K562 (cell line): ENCODE data around the gene RASSF7. TPM values are rescaled to one million over a fixed set of nuclear protein-coding genes. Genes with fewer than 3 reads are reported as not detected.
"Not testable (repeated sequence)": the region's sequence is repeated elsewhere in the genome, so short reads cannot be mapped to it uniquely, and the experiment has no call there.

ENCODE experiments used
- CTBP1 ChIP-seq: fragments of 450-650 bp; IDR thresholded peaks from 2 replicates; pipeline ENCODE4 v1.6.1; 2016; ENCODE audit warnings: borderline replicate concordance
- HDGF ChIP-seq: fragments of 450-650 bp; IDR thresholded peaks from 2 replicates; pipeline ENCODE4 v1.6.1; 2016
- MAFF ChIP-seq: IDR thresholded peaks from 2 replicates; pipeline ENCODE4 v1.6.1; 2012; ENCODE audit warnings: low read length, improper control_type of control experiment
- RAD51 ChIP-seq: fragments of 450-650 bp; IDR thresholded peaks from 2 replicates; pipeline ENCODE4 v1.7.1; 2016; ENCODE audit warnings: low read depth, mild to moderate bottlenecking, borderline replicate concordance
- SMARCE1 ChIP-seq: fragments of 450-650 bp; IDR thresholded peaks from 2 replicates; pipeline ENCODE4 v1.7.1; 2016; ENCODE audit warnings: mild to moderate bottlenecking
- TOE1 ChIP-seq, 2 experiments: fragments of 450-650 bp in 1 of 2; sonication (generic) in 1 of 2; formaldehyde crosslinking in 1 of 2; IDR thresholded peaks; 2 replicates each; pipeline versions ENCODE4 v1.7.1 to v1.8.0; 2016 to 2022; ENCODE audit warnings: borderline replicate concordance in 2 of 2, mild to moderate bottlenecking in 2 of 2, antibody characterized with exemption in 1 of 2, inconsistent platforms in 1 of 2, low read depth in 1 of 2, missing genetic modification reagents in 1 of 2, moderate library complexity in 1 of 2
- polyA plus RNA-seq, 8 experiments: library from polyadenylated mRNA; depleted of rRNA in 4 of 8; stranded (reverse) in 5 of 8; unstranded in 3 of 8; fragments of >200 nt; fragmentation: Nextera tagmentation in 2 of 8; fragmentation: Illumina TruSeq in 1 of 8; extraction: Ambion mirVana in 2 of 8; extraction: Trizol in 1 of 8; gene quantifications; 2 replicates each; pipeline versions ENCODE4 v1.2.1 to v1.2.3, GENCODE V29; 2011 to 2014; ENCODE audit warnings: inconsistent platforms in 1 of 8, missing spikeins in 1 of 8
- total RNA-seq, 7 experiments: library from RNA; depleted of rRNA in 6 of 7; stranded (reverse); fragments of >200 nt in 6 of 7; fragmentation: Illumina TruSeq in 2 of 7; extraction: Trizol in 2 of 7; gene quantifications; 2 replicates each; pipeline versions ENCODE4 v1.2.1 to v1.2.3, GENCODE V29; 2011 to 2021; ENCODE audit warnings: low replicate concordance in 1 of 7
- TF ChIP-seq, protein P1 (sequence below): fragments of 450-650 bp; IDR thresholded peaks from 2 replicates; pipeline ENCODE4 v1.6.1; 2017; ENCODE audit warnings: antibody characterized with exemption, mild to moderate bottlenecking

RASSF7 gene
- total and polyA plus RNA-seq, 9 of the 15 experiments (the other 6 are each of a cell fraction or from before 2014, with no cell fraction given), result 0.41 to 45.2 (median 18.6) TPM

DNA sequence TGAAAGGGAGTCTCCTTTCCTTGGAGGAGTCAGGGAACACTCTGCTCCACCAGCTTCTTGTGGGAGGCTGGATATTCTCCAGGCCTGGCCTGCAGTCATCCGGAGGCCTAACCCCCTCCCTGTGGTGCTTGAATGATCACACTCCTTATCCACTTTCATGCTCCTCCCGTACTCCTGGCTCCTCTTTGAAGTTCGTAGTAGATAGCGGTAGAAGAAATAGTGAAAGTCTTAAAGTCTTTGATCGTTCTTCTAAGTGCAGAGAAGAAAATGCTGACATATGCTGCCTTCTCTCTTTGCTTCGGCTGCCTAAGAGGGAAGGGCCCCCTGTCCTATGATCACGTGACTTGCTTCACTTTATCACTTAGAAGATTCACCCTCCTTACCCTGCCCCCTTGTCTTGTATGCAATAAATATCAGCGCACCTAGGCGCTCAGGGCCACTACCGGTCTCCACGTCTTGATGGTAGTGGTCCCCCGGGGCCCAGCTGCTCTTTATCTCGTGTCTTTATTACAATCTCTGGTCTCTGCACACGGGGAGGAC lies 13.3 kb downstream of the RASSF7 start (continued):
- TF ChIP-seq, protein P1, sequence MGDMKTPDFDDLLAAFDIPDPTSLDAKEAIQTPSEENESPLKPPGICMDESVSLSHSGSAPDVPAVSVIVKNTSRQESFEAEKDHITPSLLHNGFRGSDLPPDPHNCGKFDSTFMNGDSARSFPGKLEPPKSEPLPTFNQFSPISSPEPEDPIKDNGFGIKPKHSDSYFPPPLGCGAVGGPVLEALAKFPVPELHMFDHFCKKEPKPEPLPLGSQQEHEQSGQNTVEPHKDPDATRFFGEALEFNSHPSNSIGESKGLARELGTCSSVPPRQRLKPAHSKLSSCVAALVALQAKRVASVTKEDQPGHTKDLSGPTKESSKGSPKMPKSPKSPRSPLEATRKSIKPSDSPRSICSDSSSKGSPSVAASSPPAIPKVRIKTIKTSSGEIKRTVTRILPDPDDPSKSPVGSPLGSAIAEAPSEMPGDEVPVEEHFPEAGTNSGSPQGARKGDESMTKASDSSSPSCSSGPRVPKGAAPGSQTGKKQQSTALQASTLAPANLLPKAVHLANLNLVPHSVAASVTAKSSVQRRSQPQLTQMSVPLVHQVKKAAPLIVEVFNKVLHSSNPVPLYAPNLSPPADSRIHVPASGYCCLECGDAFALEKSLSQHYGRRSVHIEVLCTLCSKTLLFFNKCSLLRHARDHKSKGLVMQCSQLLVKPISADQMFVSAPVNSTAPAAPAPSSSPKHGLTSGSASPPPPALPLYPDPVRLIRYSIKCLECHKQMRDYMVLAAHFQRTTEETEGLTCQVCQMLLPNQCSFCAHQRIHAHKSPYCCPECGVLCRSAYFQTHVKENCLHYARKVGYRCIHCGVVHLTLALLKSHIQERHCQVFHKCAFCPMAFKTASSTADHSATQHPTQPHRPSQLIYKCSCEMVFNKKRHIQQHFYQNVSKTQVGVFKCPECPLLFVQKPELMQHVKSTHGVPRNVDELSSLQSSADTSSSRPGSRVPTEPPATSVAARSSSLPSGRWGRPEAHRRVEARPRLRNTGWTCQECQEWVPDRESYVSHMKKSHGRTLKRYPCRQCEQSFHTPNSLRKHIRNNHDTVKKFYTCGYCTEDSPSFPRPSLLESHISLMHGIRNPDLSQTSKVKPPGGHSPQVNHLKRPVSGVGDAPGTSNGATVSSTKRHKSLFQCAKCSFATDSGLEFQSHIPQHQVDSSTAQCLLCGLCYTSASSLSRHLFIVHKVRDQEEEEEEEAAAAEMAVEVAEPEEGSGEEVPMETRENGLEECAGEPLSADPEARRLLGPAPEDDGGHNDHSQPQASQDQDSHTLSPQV, result 0 out of 2 replicates have a peak, but pooled peaks have one; percentile 25
- TF ChIP-seq TOE1 (IDR thresholded peaks at IDR 0.05; ENCODE audit: borderline replicate concordance) (peak; percentile 99), SMARCE1 (peak; percentile 30; the same call in 1 of the 2 replicates), RAD51 (peak; percentile 98), HDGF (peak; percentile 64; the same call in 1 of the 2 replicates), CTBP1 (peak; percentile 12; the same call in 1 of the 2 replicates), MAFF (peak; percentile 49; the same call in 1 of the 2 replicates)
- not testable (repeated sequence) for TF ChIP-seq TOE1 (CRISPR knock-in tag; IDR thresholded peaks at IDR 0.05; ENCODE audit: borderline replicate concordance, low read depth)
- TF ChIP-seq, all 486 proteins: peak for 30; not testable (repeated sequence) for 456
